Ureter (tissue), 1 donor: ENCODE results near the gene SLC22A7. TPM values are rescaled to one million over a fixed set of nuclear protein-coding genes. Genes with fewer than 3 reads are reported as not detected.
"Not testable (repeated sequence)": the region's sequence is repeated elsewhere in the genome, so short reads cannot be mapped to it uniquely, and the experiment has no call there.

Experiments used
- DNase-seq: peaks from one replicate; pipeline ENCODE4 v3.0.0-alpha.2; 2020; ENCODE audit warnings: low spot score
- total RNA-seq: library from RNA; stranded (reverse); gene quantifications from one replicate; pipeline ENCODE4 v1.2.4, GENCODE V29; 2023
- donor health status: DM: yes; HTN: yes; CAD: no.

The SLC22A7 gene
- total RNA-seq, 1 donor from 2014 or later = not detected

GRCh38 chr6:43336382-43336781 is 38.3 kb downstream of the SLC22A7 start:
- DNase-seq = no peak

- no peak for DNase-seq
These were observed 40.2 kb downstream of the SLC22A7 start for GRCh38 chr6:43338243-43338642.

GRCh38 chr6:43339168-43339567 is 41.1 kb downstream of the SLC22A7 start:
- DNase-seq = no peak

GRCh38 chr6:43346243-43346642 is 48.2 kb downstream of the SLC22A7 start:
- DNase-seq = not testable (repeated sequence)

GRCh38 chr6:43347021-43347420 is 49.0 kb downstream of the SLC22A7 start:
- no peak for DNase-seq

- no peak for DNase-seq
These were observed 49.4 kb downstream of the SLC22A7 start for GRCh38 chr6:43347444-43347843.

- DNase-seq = not testable (repeated sequence)
These were observed 53.9 kb downstream of the SLC22A7 start for GRCh38 chr6:43351951-43352350.

Other genes with a start within 250 kb of the SLC22A7 start
- 28.8 TPM for gene CUL7, start 244.4 kb upstream of the SLC22A7 start, total RNA-seq
- gene MRPL2, start 238.8 kb upstream of the SLC22A7 start, total RNA-seq = 33.0 TPM
- gene KLC4, start 238.6 kb upstream of the SLC22A7 start, total RNA-seq = 23.8 TPM
- gene PTK7, start 221.9 kb upstream of the SLC22A7 start, total RNA-seq = 52.0 TPM
- 55.7 TPM for gene SRF, start 127.0 kb upstream of the SLC22A7 start, total RNA-seq
- 71.7 TPM for gene CUL9, start 116.1 kb upstream of the SLC22A7 start, total RNA-seq
- gene DNPH1, start 68.8 kb upstream of the SLC22A7 start, total RNA-seq = 42.8 TPM
- gene TTBK1, start 54.8 kb upstream of the SLC22A7 start, total RNA-seq = not detected
- gene CRIP3, start 10.6 kb downstream of the SLC22A7 start, total RNA-seq = 1.5 TPM
- 14.7 TPM for gene ZNF318, start 71.4 kb downstream of the SLC22A7 start, total RNA-seq
- gene ABCC10, start 129.3 kb downstream of the SLC22A7 start, total RNA-seq = 52.7 TPM
- 3.2 TPM for gene DLK2, start 157.3 kb downstream of the SLC22A7 start, total RNA-seq
- 36.5 TPM for gene TJAP1, start 179.3 kb downstream of the SLC22A7 start, total RNA-seq
- 0.57 TPM for gene LRRC73, start 212.1 kb downstream of the SLC22A7 start, total RNA-seq
- 84.6 TPM for gene YIPF3, start 218.7 kb downstream of the SLC22A7 start, total RNA-seq
- 60.4 TPM for gene POLR1C, start 218.8 kb downstream of the SLC22A7 start, total RNA-seq